ENCODE data around the gene SLC9C2.
"Not testable (repeated sequence)": the region's sequence is repeated elsewhere in the genome, so short reads cannot be mapped to it uniquely, and the experiment has no call there.

Gene SLC9C2

GRCh38 chr1:173481195-173481772 lies 121.6 kb downstream of the SLC9C2 start:
- no peak for DNase-seq (ENCODE audit: low read depth)

- DNase-seq (ENCODE audit: low read depth), result no peak
These were observed 123.2 kb downstream of the SLC9C2 start for GRCh38 chr1:173479649-173480048.

- no peak for DNase-seq (ENCODE audit: low read depth)
These were observed 124.7 kb downstream of the SLC9C2 start for GRCh38 chr1:173478094-173478674.

GRCh38 chr1:173477286-173478093 lies 125.4 kb downstream of the SLC9C2 start, which contains the start of gene PRDX6:
TSS of gene PRDX6 (plus strand) at chr1:173477335. CDS start at chr1:173477398, 63 bp downstream.
- DNase-seq (ENCODE audit: low read depth), result peak; percentile 75

GRCh38 chr1:173476665-173477285 lies 126.1 kb downstream of the SLC9C2 start:
- DNase-seq (ENCODE audit: low read depth), result peak; percentile 42

- no peak for DNase-seq (ENCODE audit: low read depth)
These were observed 126.6 kb downstream of the SLC9C2 start for GRCh38 chr1:173476197-173476664.

- no peak for DNase-seq (ENCODE audit: low read depth)
These were observed 127.2 kb downstream of the SLC9C2 start for GRCh38 chr1:173475564-173476196.

- DNase-seq (ENCODE audit: low read depth), result not testable (repeated sequence)
These were observed 128.0 kb downstream of the SLC9C2 start for GRCh38 chr1:173474780-173475421.

GRCh38 chr1:173474097-173474779 lies 128.6 kb downstream of the SLC9C2 start:
- DNase-seq (ENCODE audit: low read depth), result no peak

GRCh38 chr1:173473599-173474011 lies 129.3 kb downstream of the SLC9C2 start:
- no peak for DNase-seq (ENCODE audit: low read depth)

GRCh38 chr1:173470608-173471007 lies 132.3 kb downstream of the SLC9C2 start:
- no peak for DNase-seq (ENCODE audit: low read depth)

- DNase-seq (ENCODE audit: low read depth), result no peak
These were observed 133.2 kb downstream of the SLC9C2 start for GRCh38 chr1:173469656-173470055.

GRCh38 chr1:173467426-173467825 lies 135.4 kb downstream of the SLC9C2 start:
- DNase-seq (ENCODE audit: low read depth), result no peak

- not testable (repeated sequence) for DNase-seq (ENCODE audit: low read depth)
These were observed 138.7 kb downstream of the SLC9C2 start for GRCh38 chr1:173464185-173464584.

GRCh38 chr1:173462666-173463065 lies 140.2 kb downstream of the SLC9C2 start:
- not testable (repeated sequence) for DNase-seq (ENCODE audit: low read depth)

GRCh38 chr1:173459885-173460284 lies 143.0 kb downstream of the SLC9C2 start:
- DNase-seq (ENCODE audit: low read depth), result no peak

- no peak for DNase-seq (ENCODE audit: low read depth)
These were observed 147.8 kb downstream of the SLC9C2 start for GRCh38 chr1:173454966-173455524.

- DNase-seq (ENCODE audit: low read depth), result no peak
These were observed 148.9 kb downstream of the SLC9C2 start for GRCh38 chr1:173453982-173454381.

- no peak for DNase-seq (ENCODE audit: low read depth)
These were observed 150.9 kb downstream of the SLC9C2 start for GRCh38 chr1:173451981-173452380.
